Ascending aorta (tissue), 2 donors: Measurements from ENCODE around the gene ERRFI1. TPM values are rescaled to one million over a fixed set of nuclear protein-coding genes. Genes with fewer than 3 reads are reported as not detected.

Experiments used
- DNase-seq, 2 donors: peaks; one replicate each; pipeline ENCODE4 v3.0.0-alpha.2; 2019; ENCODE audit warnings: low spot score in 2 of 2
- H3K27ac ChIP-seq, 2 donors: fragments of 200-600 bp; sonication (generic); one replicate each; pipeline ENCODE4 v1.5.1; 2016 to 2017; ENCODE audit warnings: mild to moderate bottlenecking in 1 of 2
- H3K27me3 ChIP-seq: fragments of 200-600 bp; sonication (generic); one replicate; pipeline ENCODE4 v1.5.1; 2017
- H3K36me3 ChIP-seq, 2 donors: fragments of 200-600 bp; sonication (generic); one replicate each; pipeline ENCODE4 v1.5.1; 2016
- H3K4me1 ChIP-seq, 2 donors: fragments of 200-600 bp; sonication (generic); one replicate each; pipeline ENCODE4 v1.5.1; 2016 to 2017; ENCODE audit warnings: mild to moderate bottlenecking in 1 of 2
- H3K4me3 ChIP-seq, 2 donors: fragments of 200-600 bp; sonication (generic); one replicate each; pipeline ENCODE4 v1.5.1; 2016 to 2017; ENCODE audit warnings: mild to moderate bottlenecking in 1 of 2
- H3K9me3 ChIP-seq, 2 donors: fragments of 200-600 bp; sonication (generic); one replicate each; pipeline ENCODE4 v1.5.1; 2016
- intact Hi-C: fragments of 100-400 bp; cut with DNase I; formaldehyde crosslinking; loops from one replicate; pipeline ENCODE4 v1.15.1; 2023
- total RNA-seq: library from RNA; depleted of rRNA; stranded (reverse); fragments of >200 nt; gene quantifications from one replicate; pipeline ENCODE4 v1.1.0, GENCODE V29; 2016
- TF ChIP-seq, protein P1 (sequence below), 3 experiments: fragments of 200-600 bp in 2 of 3; fragments of 450-650 bp in 1 of 3; sonication (generic) in 2 of 3; IDR thresholded peaks; one replicate each; pipeline ENCODE4 v1.5.1; 2016 to 2019; ENCODE audit warnings: antibody characterized with exemption in 3 of 3, mild to moderate bottlenecking in 1 of 3, moderate library complexity in 1 of 3

ERRFI1 gene
- total RNA-seq, 1 donor from 2014 or later: 59.7 TPM

- H3K9me3 ChIP-seq: no peaks in the 10 kb centered on the region
- peaks cover 18 to 21% of the 10 kb centered on the region in 2 donors for H3K36me3 ChIP-seq
- intact Hi-C loops: loop anchor here (5.0 kb wide), 2 partner anchors 40 to 220 kb away; no protein-coding TSS in a partner anchor
- DNase-seq: no peak
- peak overlapping the region; percentile 45 to 53 for H3K27ac ChIP-seq
- H3K4me3 ChIP-seq: no peak overlapping the region
- H3K4me1 ChIP-seq: peaks cover 12 to 53% of the 10 kb centered on the region in 2 donors
- TF ChIP-seq, protein P1, sequence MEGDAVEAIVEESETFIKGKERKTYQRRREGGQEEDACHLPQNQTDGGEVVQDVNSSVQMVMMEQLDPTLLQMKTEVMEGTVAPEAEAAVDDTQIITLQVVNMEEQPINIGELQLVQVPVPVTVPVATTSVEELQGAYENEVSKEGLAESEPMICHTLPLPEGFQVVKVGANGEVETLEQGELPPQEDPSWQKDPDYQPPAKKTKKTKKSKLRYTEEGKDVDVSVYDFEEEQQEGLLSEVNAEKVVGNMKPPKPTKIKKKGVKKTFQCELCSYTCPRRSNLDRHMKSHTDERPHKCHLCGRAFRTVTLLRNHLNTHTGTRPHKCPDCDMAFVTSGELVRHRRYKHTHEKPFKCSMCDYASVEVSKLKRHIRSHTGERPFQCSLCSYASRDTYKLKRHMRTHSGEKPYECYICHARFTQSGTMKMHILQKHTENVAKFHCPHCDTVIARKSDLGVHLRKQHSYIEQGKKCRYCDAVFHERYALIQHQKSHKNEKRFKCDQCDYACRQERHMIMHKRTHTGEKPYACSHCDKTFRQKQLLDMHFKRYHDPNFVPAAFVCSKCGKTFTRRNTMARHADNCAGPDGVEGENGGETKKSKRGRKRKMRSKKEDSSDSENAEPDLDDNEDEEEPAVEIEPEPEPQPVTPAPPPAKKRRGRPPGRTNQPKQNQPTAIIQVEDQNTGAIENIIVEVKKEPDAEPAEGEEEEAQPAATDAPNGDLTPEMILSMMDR (IDR thresholded peaks at IDR 0.05): no peak
- H3K27me3 ChIP-seq: no peaks in the 10 kb centered on the region
Observed at GRCh38 chr1:8017495-8018197, 8.5 kb downstream of the ERRFI1 start.

DNA sequence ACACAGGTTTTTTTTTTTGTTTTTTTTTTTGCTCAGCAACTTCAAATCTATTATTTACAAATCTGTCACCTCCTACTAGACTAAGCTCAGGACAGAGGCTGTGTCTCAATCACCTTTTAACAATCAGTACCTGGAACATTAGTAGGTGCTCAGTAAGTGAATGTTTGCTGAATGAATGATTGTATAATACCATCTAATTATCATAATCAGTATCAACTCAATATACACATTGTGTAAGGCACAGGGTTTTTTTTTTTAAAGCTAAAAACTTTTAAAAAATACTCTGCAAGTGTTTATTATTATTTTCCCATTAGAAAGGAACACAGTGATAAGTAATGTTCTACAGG lies 9.2 kb downstream of the ERRFI1 start:
- H3K36me3 ChIP-seq: peaks cover 26 to 28% of the 10 kb centered on the region in 2 donors
- intact Hi-C loops: loop anchor here (5.0 kb wide), 2 partner anchors 40 to 220 kb away; no protein-coding TSS in a partner anchor
- no peaks in the 10 kb centered on the region for H3K27me3 ChIP-seq
- H3K9me3 ChIP-seq: no peaks in the 10 kb centered on the region
- peak overlapping the region; percentile 65 to 68 for H3K27ac ChIP-seq
- TF ChIP-seq, protein P1 (IDR thresholded peaks at IDR 0.05): no peak
- no peak overlapping the region for H3K4me3 ChIP-seq
- no peak for DNase-seq
- peaks cover 12 to 47% of the 10 kb centered on the region in 2 donors for H3K4me1 ChIP-seq

DNA sequence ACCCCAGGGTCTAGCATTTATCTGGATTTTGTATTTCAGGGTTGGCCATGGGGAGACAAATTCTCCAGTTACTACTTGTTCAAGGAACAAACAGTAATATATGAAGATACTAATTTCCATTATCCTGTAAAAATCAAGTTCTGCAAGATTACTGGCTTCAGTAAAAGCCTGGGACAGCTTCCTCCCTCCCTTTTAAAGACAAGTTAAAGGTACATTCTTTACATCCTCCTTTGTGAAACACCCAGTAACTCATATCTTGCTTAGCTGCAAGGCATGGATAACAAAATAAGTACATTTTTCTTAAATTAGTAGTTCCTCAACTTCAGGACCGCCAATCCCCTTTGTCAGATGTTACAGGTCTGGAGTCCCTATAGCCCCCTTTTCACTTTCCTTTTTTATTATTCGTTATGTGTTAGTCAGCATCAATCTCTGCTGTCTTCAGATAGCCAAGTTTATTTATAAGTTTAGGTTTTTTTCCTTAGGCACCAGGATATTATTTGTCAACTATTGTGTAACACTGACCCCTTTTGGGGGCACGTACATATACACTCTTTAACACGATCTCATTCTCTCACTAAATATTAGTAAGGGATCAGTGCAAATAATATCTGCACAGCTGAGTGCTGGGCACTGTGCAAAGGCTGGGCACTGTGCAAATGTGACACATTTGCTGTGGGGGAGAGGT lies 9.8 kb downstream of the ERRFI1 start:
- Histone ChIP-seq H3K4me1 (peaks cover 12 to 44% of the 10 kb centered on the region in 2 donors), H3K4me3 (peak overlapping the region in 1 of 2 donors; percentile 13), H3K27ac (peak overlapping the region; percentile 65 to 68), H3K9me3 (no peaks in the 10 kb centered on the region), H3K27me3 (no peaks in the 10 kb centered on the region), H3K36me3 (peaks cover 30 to 33% of the 10 kb centered on the region in 2 donors)
- TF ChIP-seq, protein P1 (IDR thresholded peaks at IDR 0.05): no peak
- no peak for DNase-seq
- intact Hi-C loops: loop anchor here (5.0 kb wide), 2 partner anchors 39 to 221 kb away; no protein-coding TSS in a partner anchor

DNA sequence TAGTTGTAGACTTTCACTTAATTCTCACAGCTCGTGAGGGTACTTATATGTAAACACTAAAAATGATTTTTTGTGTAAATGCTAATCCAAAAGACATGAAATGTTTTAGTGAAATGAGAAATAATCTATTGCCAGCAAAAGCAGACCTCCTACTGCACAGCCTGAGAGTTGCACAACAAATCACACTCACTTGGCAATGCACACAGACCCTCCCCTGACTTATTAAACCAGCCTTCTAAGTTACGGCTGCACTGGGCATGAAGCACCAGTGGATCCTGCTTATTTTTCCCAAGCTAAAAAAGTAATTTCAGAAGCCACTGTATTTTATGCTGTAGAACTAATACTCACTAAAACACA lies 10.3 kb downstream of the ERRFI1 start:
- H3K4me1 ChIP-seq: peaks cover 12 to 41% of the 10 kb centered on the region in 2 donors
- intact Hi-C loops: loop anchor here (1.0 to 5.0 kb wide), 4 partner anchors 38 to 333 kb away; no protein-coding TSS in a partner anchor
- H3K27ac ChIP-seq: peak overlapping the region; percentile 65 to 68
- no peak for DNase-seq
- TF ChIP-seq, protein P1 (IDR thresholded peaks at IDR 0.05): no peak
- H3K9me3 ChIP-seq: no peaks in the 10 kb centered on the region
- peak overlapping the region in 1 of 2 donors; percentile 41 for H3K4me3 ChIP-seq
- H3K27me3 ChIP-seq: no peaks in the 10 kb centered on the region
- H3K36me3 ChIP-seq: peaks cover 35 to 39% of the 10 kb centered on the region in 2 donors

DNA sequence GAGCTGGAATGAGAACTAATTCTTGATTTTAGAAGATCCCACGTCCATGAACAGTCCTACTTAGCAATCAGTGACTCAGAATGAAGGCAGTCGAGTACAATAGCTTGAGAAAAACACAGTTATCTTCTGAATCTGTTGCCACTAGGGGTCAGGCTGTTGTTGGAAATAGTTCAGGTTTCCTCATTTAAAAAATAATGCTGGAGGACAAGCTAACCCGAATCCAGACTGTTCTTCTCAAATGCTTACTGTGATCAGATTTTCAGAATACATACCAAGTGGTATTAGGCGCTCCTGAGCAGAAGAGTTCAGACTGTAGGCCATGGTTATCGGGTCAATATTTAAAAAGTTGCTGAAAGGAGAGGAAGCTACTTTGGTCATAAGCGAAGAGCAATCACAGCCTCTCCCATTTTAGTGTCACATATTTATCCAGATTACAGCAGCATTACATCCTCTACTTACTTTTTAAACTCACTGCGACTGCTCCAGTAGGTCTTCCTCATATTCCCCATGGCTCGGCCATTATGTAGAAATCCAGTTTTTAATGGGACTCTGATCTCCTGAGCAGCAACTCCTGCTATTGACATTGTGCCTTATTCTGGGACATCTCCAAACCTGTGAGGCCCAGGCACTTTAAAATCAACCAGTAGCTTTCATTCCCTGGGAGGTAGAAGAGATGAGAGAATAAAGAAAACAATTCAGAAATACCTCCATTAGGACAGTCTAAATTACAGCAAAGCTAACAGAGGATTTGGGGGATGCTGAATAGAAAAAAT lies 10.9 kb downstream of the ERRFI1 start:
- Histone ChIP-seq H3K27ac (peak overlapping the region; percentile 65 to 68), H3K4me1 (peaks cover 12 to 35% of the 10 kb centered on the region in 2 donors), H3K27me3 (no peaks in the 10 kb centered on the region), H3K36me3 (peaks cover 35 to 44% of the 10 kb centered on the region in 2 donors), H3K4me3 (peak overlapping the region; percentile 11 to 41), H3K9me3 (no peaks in the 10 kb centered on the region)
- DNase-seq: peak in 1 of 2 donors; percentile 75
- TF ChIP-seq, protein P1 (IDR thresholded peaks at IDR 0.05): peak; percentile 42 to 58 (median 47)
- intact Hi-C loops: loop anchor here (1.0 to 5.0 kb wide), 4 partner anchors 38 to 334 kb away; no protein-coding TSS in a partner anchor
